Left colon (tissue), 2 donors: Measurements from ENCODE around the gene NUP50. TPM values are rescaled to one million over a fixed set of nuclear protein-coding genes. Genes with fewer than 3 reads are reported as not detected.
A peak's percentile ranks its signal among the peaks of the same experiment; 100 is the strongest.

Experiments
- ATAC-seq: fragments of 200-7000 bp; cut with Tn5 transposase; one replicate; pipeline ENCODE4 v1.9.1; 2020; ENCODE audit warnings: mild to moderate bottlenecking, moderate library complexity
- DNase-seq, 2 donors: peaks; one replicate each; pipeline ENCODE4 v3.0.0-alpha.2; 2020
- intact Hi-C, 2 donors: fragments of 100-400 bp; cut with DNase I in 1 of 2; cut with micrococcal nuclease in 1 of 2; formaldehyde crosslinking; loops; one replicate each; pipeline versions ENCODE4 v1.11.2 to v1.14.0; 2022; cut with DNase I, micrococcal nuclease
- long read RNA-seq: library from polyadenylated mRNA; unstranded; transcript quantifications from one replicate; pipeline ENCODE4 v2.0.0, GENCODE V29; 2021
- total RNA-seq, 2 donors: library from RNA; stranded (reverse); fragmentation: NEBNext Ultra II Directional; extraction: Animal tissue kit (Norgen Biotek cat#: 25700); gene quantifications; one replicate each; pipeline ENCODE4 v1.2.1, GENCODE V29; 2021
- donor health status: DM: no; HTN: no; CAD: no.
- donor health status: DM: yes; HTN: yes; CAD: no.

The NUP50 gene, protein sequence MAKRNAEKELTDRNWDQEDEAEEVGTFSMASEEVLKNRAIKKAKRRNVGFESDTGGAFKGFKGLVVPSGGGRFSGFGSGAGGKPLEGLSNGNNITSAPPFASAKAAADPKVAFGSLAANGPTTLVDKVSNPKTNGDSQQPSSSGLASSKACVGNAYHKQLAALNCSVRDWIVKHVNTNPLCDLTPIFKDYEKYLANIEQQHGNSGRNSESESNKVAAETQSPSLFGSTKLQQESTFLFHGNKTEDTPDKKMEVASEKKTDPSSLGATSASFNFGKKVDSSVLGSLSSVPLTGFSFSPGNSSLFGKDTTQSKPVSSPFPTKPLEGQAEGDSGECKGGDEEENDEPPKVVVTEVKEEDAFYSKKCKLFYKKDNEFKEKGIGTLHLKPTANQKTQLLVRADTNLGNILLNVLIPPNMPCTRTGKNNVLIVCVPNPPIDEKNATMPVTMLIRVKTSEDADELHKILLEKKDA
- 10 to 100 TPM; 56.4 to 65.9 TPM for total RNA-seq
- long read RNA-seq, full-length matches to known transcripts: 29 of 51 reads
- long read RNA-seq, partial matches to known transcripts: 3 of 51 reads
- long read RNA-seq, other reads (novel, unspliced or antisense): 19 of 51 reads

DNA sequence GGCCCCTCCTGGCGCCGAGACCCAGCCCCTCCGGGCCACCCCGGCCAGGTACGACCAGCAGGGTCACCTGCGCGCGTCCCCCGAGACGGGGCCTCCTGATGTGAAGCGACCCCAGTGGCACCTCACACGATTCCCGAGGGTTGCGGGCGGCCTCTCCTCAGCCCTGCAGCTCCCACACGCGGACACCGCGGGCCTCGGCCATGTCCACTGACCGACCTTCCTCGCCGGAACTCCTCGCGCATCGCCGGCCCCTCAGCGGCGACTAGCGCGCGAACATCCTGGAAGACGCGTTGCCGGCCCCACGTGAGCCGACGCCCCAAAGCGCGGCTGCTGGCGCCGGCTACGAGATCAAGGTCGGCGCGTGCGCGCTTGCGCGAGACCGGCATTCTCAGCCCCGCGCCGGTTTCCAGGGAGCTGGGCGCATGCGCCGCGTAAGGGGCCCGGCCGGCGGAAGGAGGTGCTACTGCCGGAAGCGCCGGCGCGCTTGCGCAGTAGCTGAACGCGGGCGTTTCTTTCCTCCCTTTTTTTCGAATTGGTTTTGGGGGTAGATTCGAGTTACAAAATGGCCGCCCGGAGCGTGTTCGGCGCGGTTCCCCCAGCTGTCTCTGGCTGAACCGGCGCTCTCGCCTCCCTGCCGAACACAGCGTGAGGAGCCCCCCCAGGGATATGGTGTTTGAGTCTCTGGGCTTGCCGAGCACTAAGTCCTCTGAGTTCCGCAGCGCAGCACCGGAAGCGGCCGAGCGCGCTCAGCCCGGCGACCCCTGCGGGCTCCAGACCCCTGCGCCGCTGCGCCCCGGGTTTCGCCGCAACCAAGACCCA is at the start of gene NUP50:
TSS of gene NUP50 (plus strand) at position 475 of the 819 bp plus-strand sequence. CDS start 4,253 bp downstream, outside the sequence.
- peak; percentile 95 to 97 for DNase-seq
- ATAC-seq: peak; percentile 84
- intact Hi-C loops: no loop called here

DNA sequence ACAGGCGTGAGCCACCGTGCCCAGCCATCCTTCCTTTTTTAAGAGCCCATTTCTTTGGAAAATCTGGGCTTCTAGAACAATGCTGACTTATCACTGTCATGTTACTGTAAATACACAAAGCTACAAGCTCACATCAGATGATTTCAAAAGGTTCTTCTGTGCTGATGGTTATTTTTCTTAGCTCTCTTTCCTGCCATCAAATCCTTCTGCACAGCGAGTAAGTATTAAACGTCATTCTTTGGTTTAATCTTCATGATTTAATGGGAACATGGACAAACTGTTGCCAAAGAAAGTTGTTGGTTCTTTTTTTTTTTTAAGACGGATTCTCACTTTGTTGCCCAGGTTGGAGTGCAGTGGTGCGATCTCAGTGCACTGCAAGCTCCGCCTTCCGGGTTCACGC is 43.3 kb upstream of the NUP50 start:
- intact Hi-C loops: no loop called here
- ATAC-seq (no peak), DNase-seq (no peak)

DNA sequence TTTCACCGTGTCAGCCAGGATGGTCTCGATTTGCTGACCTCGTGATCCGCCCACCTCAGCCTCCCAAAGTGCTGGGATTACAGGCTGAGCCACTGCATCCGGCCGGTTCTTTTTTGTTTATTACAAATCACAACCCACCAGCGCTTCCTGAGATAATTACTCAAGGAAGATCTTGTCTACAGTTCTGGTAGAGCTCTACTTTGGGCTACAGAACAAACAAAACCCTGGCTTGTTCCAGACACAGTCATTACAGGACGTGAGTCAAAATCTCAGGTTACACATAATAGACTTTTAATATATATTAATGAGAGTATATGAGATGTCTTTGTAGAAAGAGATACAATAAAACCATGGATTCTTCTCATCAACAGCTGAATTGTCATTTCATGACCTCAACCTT is 42.8 kb upstream of the NUP50 start:
- intact Hi-C loops: no loop called here
- ATAC-seq: no peak

DNA sequence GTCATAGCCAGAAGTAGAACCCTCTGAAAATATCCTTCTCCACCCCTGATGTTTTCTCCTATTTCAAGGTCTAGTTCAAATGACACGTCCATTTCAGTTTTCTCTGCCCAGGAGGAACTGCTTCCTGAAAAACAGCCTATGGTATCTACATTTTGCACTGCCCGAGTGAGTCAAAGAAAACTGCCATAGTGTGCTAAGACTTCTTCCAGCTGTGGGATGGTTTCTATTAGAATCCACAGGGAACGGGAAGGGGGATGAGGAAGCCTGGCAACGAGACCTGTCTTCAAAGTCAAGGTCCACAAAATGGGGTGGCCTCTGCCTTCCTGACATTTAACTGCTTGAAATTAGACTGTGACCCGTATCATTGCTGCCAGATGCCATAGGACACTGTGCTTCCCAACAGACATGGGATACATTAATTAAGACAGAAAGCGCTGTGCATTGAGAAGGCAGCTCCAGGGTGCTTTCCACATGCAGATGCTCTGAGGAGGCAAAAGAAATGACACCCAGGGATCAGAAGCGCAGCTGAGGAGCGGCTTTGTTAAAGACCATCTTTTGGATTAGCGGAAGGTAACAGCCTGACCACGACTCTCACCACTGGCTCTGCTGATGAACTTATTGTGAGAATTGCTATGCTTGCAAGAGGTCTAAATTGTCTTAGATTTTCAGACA is 39.4 kb upstream of the NUP50 start:
- DNase-seq: no peak
- intact Hi-C loops: no loop called here
- no peak for ATAC-seq

More for the DNA sequence above, 42.8 kb upstream of the NUP50 start:
- DNase-seq: no peak

DNA sequence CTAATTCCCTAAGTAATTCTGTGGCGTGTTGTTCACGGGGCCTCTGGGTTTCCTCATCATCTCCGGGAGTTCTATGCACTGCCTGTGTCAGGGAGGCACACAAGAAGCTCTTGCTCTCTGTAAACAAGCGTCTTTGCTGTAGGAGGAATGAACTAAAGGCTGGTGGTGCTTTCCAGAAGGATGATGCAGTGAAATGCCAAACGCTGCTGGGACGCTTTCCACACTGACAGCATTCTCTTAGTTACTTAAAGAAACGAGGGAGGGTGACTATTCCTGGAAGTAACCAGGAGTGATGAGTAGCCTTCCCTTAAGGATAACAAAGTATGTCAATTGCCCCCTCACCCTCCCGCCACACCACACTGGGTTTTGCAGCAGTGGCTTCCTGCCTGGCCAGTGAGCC is 38.5 kb upstream of the NUP50 start:
- no peak for DNase-seq
- intact Hi-C loops: no loop called here
- no peak for ATAC-seq

DNA sequence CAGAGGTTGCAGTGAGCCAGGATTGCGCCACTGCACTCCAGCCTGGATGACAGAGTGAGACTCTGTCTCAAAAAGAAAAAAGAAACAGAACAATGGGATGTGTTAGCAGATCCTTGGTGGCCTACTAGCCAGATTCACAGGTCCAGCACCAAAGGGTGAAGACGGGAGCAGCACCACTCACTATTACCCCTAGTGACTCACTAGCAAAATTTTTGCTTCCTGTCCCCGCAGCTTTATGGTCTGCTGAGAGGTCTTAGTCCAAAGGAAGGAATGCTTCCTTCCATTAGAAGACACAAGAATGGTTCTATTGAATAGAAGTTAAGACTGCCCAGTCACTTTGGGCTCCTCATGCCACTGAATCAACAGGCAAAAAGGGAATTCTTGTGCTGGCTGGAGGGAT is 35.9 kb upstream of the NUP50 start:
- DNase-seq (no peak), ATAC-seq (no peak)
- intact Hi-C loops: no loop called here

DNA sequence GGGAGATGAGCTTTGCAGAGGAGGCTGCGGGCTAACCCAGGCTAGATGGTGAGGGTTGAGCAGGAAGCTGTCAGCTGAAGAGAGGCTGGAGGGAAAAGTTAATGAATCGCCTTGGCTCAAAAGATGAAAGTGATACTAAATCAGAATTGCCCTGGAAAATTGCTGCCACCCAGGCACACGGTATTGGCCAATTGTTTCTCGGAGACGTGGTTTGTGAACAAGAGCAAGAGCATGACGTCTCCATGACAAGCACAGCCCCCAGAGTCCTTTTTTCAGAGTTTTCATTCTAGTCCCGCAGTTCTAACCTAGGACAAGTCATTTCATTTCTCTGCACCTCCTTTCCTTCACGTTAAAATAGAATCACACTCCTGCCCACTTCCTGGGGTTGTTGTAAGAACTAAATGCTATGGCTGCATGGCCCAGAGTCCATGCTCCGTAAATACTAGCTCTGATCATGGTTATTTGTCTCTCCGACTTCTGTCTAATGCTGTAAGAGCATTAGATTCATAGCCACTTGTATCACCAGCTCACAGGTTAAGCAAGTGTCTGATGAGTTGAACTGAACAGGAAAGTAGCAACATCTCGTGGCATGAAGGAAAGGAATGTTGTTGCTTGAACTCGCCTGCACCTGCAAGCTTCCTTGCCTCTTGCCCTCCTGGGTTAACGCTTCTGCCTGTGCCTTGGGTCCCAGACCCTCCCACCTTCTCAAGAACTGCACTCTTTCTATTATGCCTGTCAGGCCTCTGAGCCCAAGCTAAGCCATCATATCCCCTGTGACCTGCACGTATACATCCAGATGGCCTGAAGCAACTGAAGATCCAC is 33.8 kb upstream of the NUP50 start:
- intact Hi-C loops: no loop called here
- DNase-seq: no peak
- peak; percentile 64 for ATAC-seq

DNA sequence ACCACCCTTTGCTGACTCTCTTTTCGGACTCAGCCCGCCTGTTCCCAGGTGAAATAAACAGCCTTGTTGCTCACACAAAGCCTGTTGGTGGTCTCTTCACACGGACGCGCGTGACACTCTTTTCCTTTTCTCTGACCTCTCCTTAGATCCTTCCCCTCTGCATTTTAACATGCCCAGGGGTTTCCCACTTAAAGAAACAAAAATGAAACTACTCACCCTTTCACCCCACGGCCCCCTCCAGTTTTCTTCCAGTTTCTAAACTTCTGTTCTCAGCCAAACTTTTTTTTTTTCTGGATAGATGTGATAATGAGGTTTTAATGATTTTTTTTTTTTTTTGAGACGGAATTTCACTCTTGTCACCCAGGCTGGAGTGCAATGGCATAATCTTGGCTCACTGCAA is 32.8 kb upstream of the NUP50 start:
- intact Hi-C loops: no loop called here
- DNase-seq: no peak
- ATAC-seq: no peak

DNA sequence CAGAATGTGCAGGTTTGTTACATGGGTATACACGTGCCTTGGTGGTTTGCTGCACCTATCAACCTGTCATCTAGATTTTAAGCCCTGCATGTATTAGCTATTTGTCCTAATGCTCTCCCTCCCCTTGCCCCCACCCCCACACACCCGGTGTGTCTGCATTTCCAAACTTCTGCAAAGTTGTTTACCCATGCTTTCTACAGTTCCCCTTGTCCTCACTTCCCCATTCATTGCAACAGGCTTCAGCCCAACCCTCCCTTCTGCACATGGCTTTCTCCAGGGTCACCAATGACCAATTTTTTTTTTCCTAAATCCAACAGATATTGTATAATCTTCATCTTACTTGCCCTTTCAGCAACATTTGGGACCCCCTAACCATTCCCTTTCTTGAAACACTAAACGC is 32.0 kb upstream of the NUP50 start:
- DNase-seq (peak in 1 of 2 donors; percentile 31), ATAC-seq (peak; percentile 32)
- intact Hi-C loops: no loop called here

DNA sequence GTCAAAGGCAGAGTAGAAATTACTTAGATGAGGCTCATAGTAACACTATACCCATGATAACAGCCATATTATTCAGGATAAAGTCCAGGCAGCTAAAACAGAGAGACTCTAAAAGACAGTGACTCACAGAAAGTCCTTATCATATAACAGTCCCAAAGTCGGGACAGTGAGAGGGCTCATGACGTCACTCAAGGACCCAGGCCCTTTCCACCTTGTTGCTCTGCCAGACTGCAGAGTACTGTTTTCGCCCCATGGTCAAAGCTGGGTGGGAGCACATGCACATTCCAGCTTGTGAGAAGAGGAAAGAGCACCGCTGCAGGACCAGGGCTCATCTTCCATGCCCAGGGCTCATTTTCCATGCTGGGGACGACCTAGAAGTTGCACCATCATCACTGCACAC is 29.4 kb upstream of the NUP50 start:
- intact Hi-C loops: no loop called here
- no peak for ATAC-seq
- no peak for DNase-seq

DNA sequence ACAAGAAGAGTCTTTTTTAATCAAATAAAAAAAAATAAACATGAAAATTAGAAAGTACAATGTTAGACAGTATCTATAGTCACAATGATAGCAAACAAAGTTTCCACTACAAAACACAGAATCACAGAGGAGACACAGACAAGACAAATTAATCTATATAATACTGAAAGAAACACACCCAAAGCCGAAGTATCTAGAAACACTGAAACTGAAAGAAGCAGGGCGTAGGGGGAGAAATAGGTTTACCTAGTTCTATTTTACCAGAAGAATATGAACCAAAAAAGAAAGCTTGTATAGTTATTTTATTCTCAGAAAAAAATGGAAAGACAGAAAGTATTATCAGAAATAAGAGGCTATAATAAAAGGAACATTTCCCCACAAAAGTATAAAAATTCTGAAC is 27.1 kb upstream of the NUP50 start:
- intact Hi-C loops: no loop called here
- DNase-seq: no peak

DNA sequence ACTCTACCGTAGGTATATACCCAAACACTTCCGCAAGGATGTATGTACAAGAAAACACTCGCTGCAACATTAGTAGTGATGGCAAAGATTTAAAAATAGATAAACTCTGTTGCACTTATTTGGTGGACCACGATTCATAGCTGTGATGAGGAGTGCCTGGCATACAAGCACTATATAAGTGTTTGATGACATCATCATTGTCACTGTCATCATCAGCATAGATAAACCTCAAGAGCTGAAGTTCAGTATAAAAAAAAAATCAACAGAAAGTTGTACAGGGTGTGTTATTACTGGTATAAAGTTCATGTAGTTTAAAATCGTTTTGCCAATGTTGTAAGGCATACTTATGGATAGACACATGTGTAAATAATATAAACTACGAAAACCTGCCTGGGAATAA is 24.0 kb upstream of the NUP50 start:
- DNase-seq: no peak
- intact Hi-C loops: no loop called here
- ATAC-seq: peak; percentile 44

More for the DNA sequence above, 27.1 kb upstream of the NUP50 start:
- ATAC-seq: no peak

DNA sequence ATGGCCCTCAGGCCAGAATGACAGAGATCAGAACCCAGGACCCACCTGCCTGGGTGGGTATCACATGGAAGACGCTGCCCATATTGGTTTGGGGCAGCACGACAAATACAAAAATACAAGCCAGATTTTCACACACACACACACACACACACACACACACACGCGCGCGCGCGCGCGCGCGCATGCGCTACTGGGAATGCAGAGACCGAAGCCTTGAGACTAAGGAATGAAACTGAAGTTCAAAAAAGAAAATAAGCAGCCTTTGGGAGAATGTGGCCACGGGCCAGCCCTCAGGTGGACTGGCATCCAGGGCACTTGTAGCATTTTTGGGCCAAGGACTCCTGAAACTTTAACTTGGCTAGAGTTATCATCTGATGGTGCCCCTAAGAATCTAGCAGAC is 21.3 kb upstream of the NUP50 start:
- no peak for DNase-seq
- no peak for ATAC-seq
- intact Hi-C loops: no loop called here

DNA sequence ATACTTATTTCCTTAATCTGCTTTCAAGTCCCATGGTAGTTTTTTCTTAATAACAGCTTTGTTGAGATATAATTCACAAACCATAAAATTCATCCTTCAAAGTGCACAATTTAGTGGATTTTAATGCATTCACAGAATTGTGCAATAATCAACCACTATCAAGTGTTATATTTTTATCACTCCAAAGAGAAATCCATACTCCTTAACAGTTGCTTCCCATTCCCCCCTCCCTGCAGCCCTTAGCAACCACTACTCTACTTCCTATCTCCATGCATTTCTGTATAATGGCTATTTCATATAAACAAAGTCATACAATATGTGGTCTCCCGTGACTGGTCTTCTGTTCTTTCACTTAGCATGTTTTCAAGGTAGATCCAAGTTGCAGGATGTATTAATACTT is 18.8 kb upstream of the NUP50 start:
- no peak for DNase-seq
- ATAC-seq: no peak
- intact Hi-C loops: no loop called here

DNA sequence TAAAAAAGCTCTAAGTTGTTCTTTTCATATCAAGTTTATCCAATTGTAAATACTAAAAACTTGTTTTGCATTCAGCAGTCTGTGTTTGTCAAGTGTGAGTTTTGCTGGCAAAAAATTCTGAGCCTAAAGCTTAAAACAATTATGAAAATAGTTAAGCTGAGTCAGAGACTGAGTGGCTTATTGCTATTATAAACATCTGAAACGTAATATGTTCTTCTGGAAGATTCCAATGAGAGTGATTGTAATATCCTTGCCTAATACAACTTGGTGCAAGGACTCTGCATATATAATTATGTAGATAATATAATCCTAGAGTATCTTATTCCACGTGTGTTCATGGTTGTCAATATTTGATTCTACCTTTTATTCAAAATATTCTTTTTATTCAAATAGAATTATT is 14.1 kb upstream of the NUP50 start:
- ATAC-seq (peak; percentile 33), DNase-seq (no peak)
- intact Hi-C loops: no loop called here

DNA sequence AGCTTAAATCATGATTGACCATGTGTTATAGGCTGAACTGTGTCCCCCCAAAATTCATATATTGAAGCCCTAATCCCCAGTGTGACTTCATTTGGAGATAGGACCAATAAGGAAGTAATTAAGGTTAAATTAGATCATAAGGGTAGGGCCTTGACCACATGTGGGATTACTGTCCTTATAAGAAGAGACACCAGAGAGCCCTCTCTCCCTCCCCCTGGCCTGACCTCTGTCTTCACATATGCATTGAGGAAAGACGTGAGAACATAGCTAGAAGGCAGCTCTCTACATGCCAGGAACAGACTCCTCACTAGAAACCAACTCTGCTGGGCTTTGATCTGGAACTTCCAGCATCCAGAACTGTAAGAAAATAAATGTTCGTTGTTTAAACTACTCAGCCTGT is 13.6 kb upstream of the NUP50 start:
- no peak for DNase-seq
- peak; percentile 90 for ATAC-seq
- intact Hi-C loops: no loop called here

DNA sequence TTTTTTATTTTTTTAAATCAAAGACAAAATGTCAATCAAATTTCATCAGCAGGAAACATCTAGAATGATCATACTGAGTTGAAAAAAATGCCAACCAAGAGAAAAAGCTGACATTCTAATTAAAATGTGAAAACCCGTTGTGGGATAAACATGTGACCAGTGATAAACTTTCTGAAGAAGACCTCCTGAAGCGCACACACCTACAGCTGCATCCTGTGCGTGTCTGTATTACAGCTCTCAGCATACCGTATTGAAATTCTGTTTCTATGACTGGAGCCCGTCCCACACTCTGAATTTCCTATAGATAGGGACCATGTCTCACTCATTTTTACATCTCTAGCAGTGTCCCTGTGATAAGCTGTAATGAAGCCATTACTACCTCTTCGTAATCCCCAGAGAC is 12.2 kb upstream of the NUP50 start:
- ATAC-seq (no peak), DNase-seq (no peak)
- intact Hi-C loops: no loop called here

DNA sequence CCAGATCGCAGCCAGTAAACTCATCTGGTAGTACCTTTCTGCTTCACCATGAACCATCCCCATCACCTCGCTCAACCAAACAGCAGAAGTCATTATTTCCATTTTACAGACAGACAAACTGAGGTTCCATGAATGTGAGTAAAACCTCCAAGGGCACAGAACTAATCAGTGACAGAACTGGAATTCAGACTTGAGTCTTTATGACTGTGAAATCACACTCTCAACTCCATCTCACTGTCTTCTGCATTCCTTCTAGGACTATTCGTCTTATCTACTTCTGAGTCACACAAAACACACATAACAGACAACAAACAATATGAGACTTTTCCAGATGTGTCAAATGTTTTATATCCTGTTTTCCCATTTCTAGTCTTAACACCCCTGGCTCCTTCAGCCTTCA is 9.3 kb upstream of the NUP50 start:
- no peak for DNase-seq
- intact Hi-C loops: no loop called here

More for the DNA sequence above, 9.3 kb upstream of the NUP50 start:
- peak; percentile 40 for ATAC-seq
